Small intestine (tissue), 16 donors: Measurements from ENCODE around the gene LCE3A. TPM values are rescaled to one million over a fixed set of nuclear protein-coding genes. Genes with fewer than 3 reads are reported as not detected.
"Not testable (repeated sequence)": the region's sequence is repeated elsewhere in the genome, so short reads cannot be mapped to it uniquely, and the experiment has no call there.

Experiments
- DNase-seq, 2 donors: peaks; one replicate each; pipeline versions ENCODE4 v3.0.0 to v3.0.0-alpha.2; 2013
- FAIRE-seq: peaks from 2 replicates; lab custom pipeline; 2012; peaks lifted over from hg19 to GRCh38; lab: Jason Lieb, UNC
- H3K27ac ChIP-seq, 3 donors: one replicate each; pipeline ENCODE4 v1.5.1; 2013; ENCODE audit warnings: low read length in 2 of 3, mild to moderate bottlenecking in 2 of 3, control low read depth in 1 of 3, inconsistent platforms in 1 of 3, low read depth in 1 of 3, moderate library complexity in 1 of 3
- H3K27me3 ChIP-seq, 3 donors: one replicate each; pipeline ENCODE4 v1.6.1; 2013; ENCODE audit warnings: low read length in 3 of 3, inconsistent platforms in 1 of 3; ENCODE audit not compliant: control insufficient read depth in 3 of 3, insufficient read depth in 3 of 3
- H3K36me3 ChIP-seq, 3 donors: one replicate each; pipeline ENCODE4 v1.6.1; 2013; ENCODE audit warnings: low read length in 3 of 3, inconsistent platforms in 1 of 3, low read depth in 1 of 3, mild to moderate bottlenecking in 1 of 3, moderate library complexity in 1 of 3; ENCODE audit not compliant: control insufficient read depth in 3 of 3, insufficient read depth in 2 of 3
- H3K4me1 ChIP-seq, 3 donors: one replicate each; pipeline ENCODE4 v1.6.1; 2013; ENCODE audit warnings: low read length in 2 of 3, inconsistent platforms in 1 of 3, low read depth in 1 of 3, mild to moderate bottlenecking in 1 of 3, moderate library complexity in 1 of 3; ENCODE audit not compliant: control insufficient read depth in 3 of 3, insufficient read depth in 2 of 3
- H3K4me3 ChIP-seq, 3 donors: one replicate each; pipeline ENCODE4 v1.5.1; 2013; ENCODE audit warnings: low read length in 3 of 3, control low read depth in 1 of 3, inconsistent platforms in 1 of 3, low read depth in 1 of 3, mild to moderate bottlenecking in 1 of 3, moderate library complexity in 1 of 3
- H3K9me3 ChIP-seq, 2 donors: one replicate each; pipeline ENCODE4 v1.6.1; 2013; ENCODE audit warnings: low read depth in 1 of 2, low read length in 1 of 2; ENCODE audit not compliant: control insufficient read depth in 2 of 2, insufficient read depth in 1 of 2
- WGBS, 3 donors: extraction: QIAGEN DNeasy Blood & Tissue Kit; methylation state at CpG; one replicate each; pipeline ENCODE4 v1.1.7; 2013; 5-methylcytosine and 5-hydroxymethylcytosine counted together
- long read RNA-seq, 10 donors: transcript quantifications; one replicate each; lab custom pipeline, GENCODE V29; 2026
- polyA plus RNA-seq, 4 donors: library from polyadenylated mRNA; stranded (reverse) in 3 of 4; unstranded in 1 of 4; fragments of 200-250 nt in 3 of 4; fragments of 120-200 nt in 1 of 4; gene quantifications; one replicate each; pipeline versions ENCODE4 v1.2.1 to v1.2.3, GENCODE V29; 2013
- donor health status: healthy with polysubstance abuse.
- donor health status: control.
- donor health status: control.
- donor health status: Bipolar disorder and iron deficiency.
- donor health status: healthy.

Gene LCE3A
- not detected for polyA plus RNA-seq
- long read RNA-seq, donor 1, result 0 reads
- long read RNA-seq, donor 2, result 0 reads
- long read RNA-seq, donor 3, result 0 reads
- long read RNA-seq, donor 4, result 0 reads
- long read RNA-seq, donor 5, result 0 reads
- long read RNA-seq, donor 6, result 0 reads
- long read RNA-seq, donor 7, result 0 reads
- long read RNA-seq, donor 8, result 0 reads
- long read RNA-seq, donor 9, result 0 reads
- long read RNA-seq, donor 10, result 0 reads

- peaks cover 0 to 4% (median 0%) of the 10 kb centered on the region in 3 donors for H3K27me3 ChIP-seq
- DNase-seq (no peak), FAIRE-seq (no peak)
- H3K4me3 ChIP-seq, result no peak within 1 kb of the TSS
- H3K4me1 ChIP-seq, result no peaks in the 10 kb centered on the region
- H3K36me3 ChIP-seq, result no peaks in the 10 kb centered on the region
- no peak within 1 kb of the TSS for H3K27ac ChIP-seq
- H3K9me3 ChIP-seq, result peaks cover 0 to 13% of the 10 kb centered on the region in 2 donors
- WGBS, 3 donors, result 51 to 61% (median 54%) methylated on average over 10 of the region's 10 CpGs
Measured at GRCh38 chr1:152622803-152623202, at the start of gene LCE3A. TSS of gene LCE3A (minus strand) at chr1:152623103. CDS start at chr1:152623103, 0 bp downstream.

- H3K9me3 ChIP-seq, result no peaks in the 10 kb centered on the region
- H3K27me3 ChIP-seq, result no peaks in the 10 kb centered on the region
- H3K4me3 ChIP-seq, result no peak overlapping the region
- no peak overlapping the region for H3K27ac ChIP-seq
- no peaks in the 10 kb centered on the region for H3K36me3 ChIP-seq
- no peaks in the 10 kb centered on the region for H3K4me1 ChIP-seq
- DNase-seq, result no peak
- WGBS, 3 donors, result 84 to 93% (median 89%) methylated on average over 5 of the region's 5 CpGs
- FAIRE-seq, result no peak
Measured at GRCh38 chr1:152667648-152668047, 44.7 kb upstream of the LCE3A start.

GRCh38 chr1:152666171-152666570, 43.3 kb upstream of the LCE3A start:
- not testable (repeated sequence) for H3K9me3 ChIP-seq, H3K27ac ChIP-seq, H3K4me3 ChIP-seq, H3K36me3 ChIP-seq, H3K4me1 ChIP-seq, DNase-seq, H3K27me3 ChIP-seq, FAIRE-seq
- WGBS, 3 donors, result 88 to 94% (median 94%) methylated on average over 1 of the region's 1 CpG

GRCh38 chr1:152663098-152663497, 40.2 kb upstream of the LCE3A start, which contains the start of gene LCE2D:
TSS of gene LCE2D (plus strand) at chr1:152663380. CDS start at chr1:152664106, 726 bp downstream.
- DNase-seq (no peak), FAIRE-seq (no peak)
- no peaks in the 10 kb centered on the region for H3K36me3 ChIP-seq
- H3K27ac ChIP-seq, result no peak within 1 kb of the TSS
- H3K27me3 ChIP-seq, result no peaks in the 10 kb centered on the region
- H3K4me1 ChIP-seq, result no peaks in the 10 kb centered on the region
- no peak within 1 kb of the TSS for H3K4me3 ChIP-seq
- 47 to 54% (median 48%) methylated on average over 3 of the region's 3 CpGs for WGBS, 3 donors
- no peaks in the 10 kb centered on the region for H3K9me3 ChIP-seq

GRCh38 chr1:152658649-152659048, 35.7 kb upstream of the LCE3A start:
- Histone ChIP-seq H3K27ac (no peak overlapping the region), H3K4me3 (no peak overlapping the region), H3K27me3 (peaks cover 0 to 4% (median 0%) of the 10 kb centered on the region in 3 donors), H3K36me3 (no peaks in the 10 kb centered on the region), H3K9me3 (no peaks in the 10 kb centered on the region), H3K4me1 (no peaks in the 10 kb centered on the region)
- DNase-seq, result peak in 1 of 2 donors; percentile 50
- WGBS, 3 donors, result 77 to 90% (median 86%) methylated on average over 3 of the region's 3 CpGs
- no peak for FAIRE-seq

GRCh38 chr1:152657677-152658076, 34.8 kb upstream of the LCE3A start:
- no peaks in the 10 kb centered on the region for H3K4me1 ChIP-seq
- no peak overlapping the region for H3K27ac ChIP-seq
- H3K9me3 ChIP-seq, result no peaks in the 10 kb centered on the region
- DNase-seq, result no peak
- WGBS, 3 donors, result 80 to 87% (median 83%) methylated on average over 4 of the region's 4 CpGs
- no peaks in the 10 kb centered on the region for H3K36me3 ChIP-seq
- no peak for FAIRE-seq
- H3K4me3 ChIP-seq, result no peak overlapping the region
- peaks cover 0 to 4% (median 0%) of the 10 kb centered on the region in 3 donors for H3K27me3 ChIP-seq

- no peak for FAIRE-seq
- peaks cover 0 to 10% (median 0%) of the 10 kb centered on the region in 3 donors for H3K27me3 ChIP-seq
- H3K9me3 ChIP-seq, result no peaks in the 10 kb centered on the region
- H3K27ac ChIP-seq, result no peak overlapping the region
- no peaks in the 10 kb centered on the region for H3K36me3 ChIP-seq
- WGBS, 3 donors, result 47 to 73% (median 56%) methylated on average over 2 of the region's 2 CpGs
- H3K4me1 ChIP-seq, result no peaks in the 10 kb centered on the region
- no peak overlapping the region for H3K4me3 ChIP-seq
- no peak for DNase-seq
Measured at GRCh38 chr1:152656459-152656858, 33.6 kb upstream of the LCE3A start.

GRCh38 chr1:152654110-152654509, 31.2 kb upstream of the LCE3A start:
- Histone ChIP-seq H3K36me3 (no peaks in the 10 kb centered on the region), H3K4me1 (no peaks in the 10 kb centered on the region), H3K27me3 (peaks cover 0 to 10% (median 0%) of the 10 kb centered on the region in 3 donors), H3K4me3 (no peak overlapping the region), H3K27ac (no peak overlapping the region), H3K9me3 (no peaks in the 10 kb centered on the region)
- FAIRE-seq (no peak), DNase-seq (peak; percentile 62 to 72)
- 27 to 30% (median 29%) methylated on average over 10 of the region's 10 CpGs for WGBS, 3 donors

GRCh38 chr1:152646656-152647055, 23.8 kb upstream of the LCE3A start:
- no peak overlapping the region for H3K27ac ChIP-seq
- H3K9me3 ChIP-seq, result no peaks in the 10 kb centered on the region
- H3K27me3 ChIP-seq, result peaks cover 0 to 1% (median 0%) of the 10 kb centered on the region in 3 donors
- no peaks in the 10 kb centered on the region for H3K36me3 ChIP-seq
- H3K4me3 ChIP-seq, result no peak overlapping the region
- DNase-seq, result no peak
- no peak for FAIRE-seq
- H3K4me1 ChIP-seq, result no peaks in the 10 kb centered on the region
